ENCODE results near the gene KCNK2.
"Not testable (repeated sequence)": the region's sequence is repeated elsewhere in the genome, so short reads cannot be mapped to it uniquely, and the experiment has no call there.

KCNK2 gene

GRCh38 chr1:215160351-215160750 is 77.8 kb downstream of the KCNK2 start:
- no peak for DNase-seq

GRCh38 chr1:215163144-215163543 is 80.6 kb downstream of the KCNK2 start:
- DNase-seq, result not testable (repeated sequence)

- DNase-seq, result no peak
These were observed 84.3 kb downstream of the KCNK2 start for GRCh38 chr1:215166886-215167285.

GRCh38 chr1:215181518-215181917 is 99.0 kb downstream of the KCNK2 start:
- DNase-seq, result no peak

- no peak for DNase-seq
These were observed 102.6 kb downstream of the KCNK2 start for GRCh38 chr1:215185067-215185620.

GRCh38 chr1:215188302-215188950 is 105.9 kb downstream of the KCNK2 start:
- no peak for DNase-seq

- DNase-seq, result no peak
These were observed 109.8 kb downstream of the KCNK2 start for GRCh38 chr1:215192306-215192705.

- no peak for DNase-seq
These were observed 115.5 kb downstream of the KCNK2 start for GRCh38 chr1:215198021-215198420.

GRCh38 chr1:215200121-215200520 is 117.6 kb downstream of the KCNK2 start:
- no peak for DNase-seq

GRCh38 chr1:215201283-215201682 is 118.7 kb downstream of the KCNK2 start:
- no peak for DNase-seq

GRCh38 chr1:215202868-215203267 is 120.3 kb downstream of the KCNK2 start:
- no peak for DNase-seq

- DNase-seq, result no peak
These were observed 127.6 kb downstream of the KCNK2 start for GRCh38 chr1:215210167-215210566.

- DNase-seq, result no peak
These were observed 133.3 kb downstream of the KCNK2 start for GRCh38 chr1:215215846-215216245.

- DNase-seq, result no peak
These were observed 136.8 kb downstream of the KCNK2 start for GRCh38 chr1:215219372-215219771.

GRCh38 chr1:215220346-215220745 is 137.8 kb downstream of the KCNK2 start:
- DNase-seq, result no peak

- DNase-seq, result no peak
These were observed 144.2 kb downstream of the KCNK2 start for GRCh38 chr1:215226757-215227156.

GRCh38 chr1:215228193-215228592 is 145.7 kb downstream of the KCNK2 start:
- DNase-seq, result no peak

GRCh38 chr1:215241451-215241850 is 158.9 kb downstream of the KCNK2 start:
- no peak for DNase-seq

GRCh38 chr1:215243345-215244054 is 161.0 kb downstream of the KCNK2 start:
- no peak for DNase-seq

GRCh38 chr1:215250913-215251312 is 168.4 kb downstream of the KCNK2 start:
- no peak for DNase-seq

GRCh38 chr1:215251428-215251827 is 168.9 kb downstream of the KCNK2 start:
- DNase-seq, result no peak

GRCh38 chr1:215252164-215252563 is 169.6 kb downstream of the KCNK2 start:
- no peak for DNase-seq

- DNase-seq, result no peak
These were observed 174.6 kb downstream of the KCNK2 start for GRCh38 chr1:215256936-215257679.

- no peak for DNase-seq
These were observed 178.2 kb downstream of the KCNK2 start for GRCh38 chr1:215260711-215261110.

All from femur (tissue), 1 donor.